K562 (cell line): ENCODE data around the gene CACNA1A. TPM values are rescaled to one million over a fixed set of nuclear protein-coding genes. Genes with fewer than 3 reads are reported as not detected.

Experiments used
- ATF3 ChIP-seq, 2 experiments: fragments of 450-650 bp in 1 of 2; sonication (generic) in 1 of 2; formaldehyde crosslinking in 1 of 2; IDR thresholded peaks in 1 of 2; conservative IDR thresholded peaks in 1 of 2; 2 replicates each; pipeline versions ENCODE4 v1.6.1 to v1.8.1; 2016 to 2023; ENCODE audit warnings: mild to moderate bottlenecking in 2 of 2, moderate library complexity in 2 of 2, inconsistent platforms in 1 of 2, missing genetic modification reagents in 1 of 2
- CHD7 ChIP-seq: fragments of 200-600 bp; sonication (generic); IDR thresholded peaks from one replicate; pipeline ENCODE4 v1.6.1; 2012; ENCODE audit warnings: mild to moderate bottlenecking, low read depth, low read length, inconsistent platforms
- ETV6 ChIP-seq, 3 experiments: fragments of 150-350 bp in 1 of 3; sonication (generic) in 1 of 3; formaldehyde crosslinking in 1 of 3; IDR thresholded peaks; 2 replicates each; pipeline versions ENCODE4 v1.6.1 to v1.8.0; 2014 to 2022; ENCODE audit warnings: borderline replicate concordance in 2 of 3, low read depth in 2 of 3, antibody characterized with exemption in 1 of 3, low read length in 1 of 3, mild to moderate bottlenecking in 1 of 3, missing genetic modification reagents in 1 of 3
- ZNF121 ChIP-seq: sonication (generic); formaldehyde crosslinking; conservative IDR thresholded peaks from 2 replicates; pipeline ENCODE4 v1.8.0; 2022; ENCODE audit warnings: missing genetic modification reagents
- polyA plus RNA-seq, 8 experiments: library from polyadenylated mRNA; depleted of rRNA in 4 of 8; stranded (reverse) in 5 of 8; unstranded in 3 of 8; fragments of >200 nt; fragmentation: Nextera tagmentation in 2 of 8; fragmentation: Illumina TruSeq in 1 of 8; extraction: Ambion mirVana in 2 of 8; extraction: Trizol in 1 of 8; gene quantifications; 2 replicates each; pipeline versions ENCODE4 v1.2.1 to v1.2.3, GENCODE V29; 2011 to 2014; ENCODE audit warnings: inconsistent platforms in 1 of 8, missing spikeins in 1 of 8
- total RNA-seq, 7 experiments: library from RNA; depleted of rRNA in 6 of 7; stranded (reverse); fragments of >200 nt in 6 of 7; fragmentation: Illumina TruSeq in 2 of 7; extraction: Trizol in 2 of 7; gene quantifications; 2 replicates each; pipeline versions ENCODE4 v1.2.1 to v1.2.3, GENCODE V29; 2011 to 2021; ENCODE audit warnings: low replicate concordance in 1 of 7

CACNA1A gene
- total and polyA plus RNA-seq, 9 of the 15 experiments (the other 6 are each of a cell fraction or from before 2014, with no cell fraction given): 0.03 to 0.20 (median 0.09) TPM; not detected in 1

GRCh38 chr19:13537454-13537853 lies 31.2 kb upstream of the CACNA1A start (continued):
- no peak for TF ChIP-seq CHD7
- no peak for TF ChIP-seq ATF3 (IDR thresholded peaks at IDR 0.05)
- no peak for TF ChIP-seq ATF3 (CRISPR knock-in tag; conservative IDR thresholded peaks at IDR 0.05)
- no peak for TF ChIP-seq ETV6 (IDR thresholded peaks at IDR 0.05; ENCODE audit: borderline replicate concordance in 1 of 2, low read depth in 2 of 2, low read length in 1 of 2)
- TF ChIP-seq ETV6 (CRISPR knock-in tag; IDR thresholded peaks at IDR 0.05; ENCODE audit: borderline replicate concordance): no peak
- no peak for TF ChIP-seq ZNF121 (CRISPR knock-in tag)
